ENCODE measurements around the gene ABCG5. TPM values are rescaled to one million over a fixed set of nuclear protein-coding genes. Genes with fewer than 3 reads are reported as not detected.
A peak's percentile ranks its signal among the peaks of the same experiment; 100 is the strongest.

ABCG5 gene
- total RNA-seq, 4 donors from 2014 or later = not detected

DNA sequence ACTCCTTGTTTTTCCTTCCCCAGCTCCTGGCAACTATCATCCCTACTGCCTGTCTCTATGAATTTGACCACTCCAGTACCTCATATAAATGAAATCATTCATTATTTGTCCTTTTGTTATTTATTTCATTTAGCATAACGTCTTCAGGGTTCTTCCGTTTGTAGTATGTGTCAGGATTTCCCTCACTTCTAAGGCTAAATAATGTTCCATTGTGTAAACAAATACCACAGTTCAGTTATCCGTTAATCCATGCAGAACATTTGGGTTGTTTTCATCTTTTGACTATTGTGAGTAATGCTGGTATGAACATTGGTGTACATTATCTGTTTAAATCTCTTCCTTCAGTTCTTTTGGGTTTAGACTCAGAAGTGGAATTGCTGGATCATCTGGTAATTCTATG lies 46.0 kb downstream of the ABCG5 start:
- in situ Hi-C loops (cut with MboI; ENCODE audit: low pct_ligation_motif_present in 1 of 4, low pct_unique_long_range_greater_than_20kb in 1 of 4, low sequenced_read_pairs in 3 of 4) = no loop called here
- Histone ChIP-seq H3K27me3 (no peaks in the 10 kb centered on the region), H3K27ac (no peak overlapping the region), H3K4me1 (peaks cover 0 to 4% (median 0%) of the 10 kb centered on the region in 4 donors), H3K4me3 (no peak overlapping the region), H3K9me3 (no peaks in the 10 kb centered on the region), H3K36me3 (no peaks in the 10 kb centered on the region)
- 77 to 78% methylated on average over 3 of the region's 3 CpGs for WGBS, 2 donors (ENCODE audit: low coverage in 1 of 2)
- DNase-seq = no peak
- TF ChIP-seq POLR2A (IDR thresholded peaks at IDR 0.05) = no peak
- TF ChIP-seq, protein P1, sequence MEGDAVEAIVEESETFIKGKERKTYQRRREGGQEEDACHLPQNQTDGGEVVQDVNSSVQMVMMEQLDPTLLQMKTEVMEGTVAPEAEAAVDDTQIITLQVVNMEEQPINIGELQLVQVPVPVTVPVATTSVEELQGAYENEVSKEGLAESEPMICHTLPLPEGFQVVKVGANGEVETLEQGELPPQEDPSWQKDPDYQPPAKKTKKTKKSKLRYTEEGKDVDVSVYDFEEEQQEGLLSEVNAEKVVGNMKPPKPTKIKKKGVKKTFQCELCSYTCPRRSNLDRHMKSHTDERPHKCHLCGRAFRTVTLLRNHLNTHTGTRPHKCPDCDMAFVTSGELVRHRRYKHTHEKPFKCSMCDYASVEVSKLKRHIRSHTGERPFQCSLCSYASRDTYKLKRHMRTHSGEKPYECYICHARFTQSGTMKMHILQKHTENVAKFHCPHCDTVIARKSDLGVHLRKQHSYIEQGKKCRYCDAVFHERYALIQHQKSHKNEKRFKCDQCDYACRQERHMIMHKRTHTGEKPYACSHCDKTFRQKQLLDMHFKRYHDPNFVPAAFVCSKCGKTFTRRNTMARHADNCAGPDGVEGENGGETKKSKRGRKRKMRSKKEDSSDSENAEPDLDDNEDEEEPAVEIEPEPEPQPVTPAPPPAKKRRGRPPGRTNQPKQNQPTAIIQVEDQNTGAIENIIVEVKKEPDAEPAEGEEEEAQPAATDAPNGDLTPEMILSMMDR (IDR thresholded peaks at IDR 0.05) = no peak
- TF ChIP-seq EP300 (IDR thresholded peaks at IDR 0.05; ENCODE audit: low read depth) = no peak
- no peak for TF ChIP-seq POLR2AphosphoS5 (IDR thresholded peaks at IDR 0.05)
- intact Hi-C loops (cut with DNase I; ENCODE audit: low total_unique reads) = no loop called here

- H3K9me3 ChIP-seq = no peaks in the 10 kb centered on the region
- intact Hi-C loops (cut with DNase I; ENCODE audit: low total_unique reads) (no loop called here), in situ Hi-C loops (cut with MboI; ENCODE audit: low pct_ligation_motif_present in 1 of 4, low pct_unique_long_range_greater_than_20kb in 1 of 4, low sequenced_read_pairs in 3 of 4) (no loop called here)
- WGBS, 2 donors (ENCODE audit: low coverage in 1 of 2) = 98 to 100% methylated on average over 1 to 2 of the region's 2 CpGs
- no peak for DNase-seq
- H3K36me3 ChIP-seq = no peaks in the 10 kb centered on the region
- TF ChIP-seq POLR2A (IDR thresholded peaks at IDR 0.05) (no peak), POLR2AphosphoS5 (IDR thresholded peaks at IDR 0.05) (no peak), EP300 (IDR thresholded peaks at IDR 0.05; ENCODE audit: low read depth) (no peak)
- TF ChIP-seq, protein P1 (IDR thresholded peaks at IDR 0.05) = no peak
- H3K27me3 ChIP-seq = no peaks in the 10 kb centered on the region
- peaks cover 0 to 4% (median 0%) of the 10 kb centered on the region in 4 donors for H3K4me1 ChIP-seq
- peak overlapping the region in 3 of 4 donors; percentile 1 to 51 (median 14) for H3K27ac ChIP-seq
- no peak overlapping the region for H3K4me3 ChIP-seq
Measured at GRCh38 chr2:43791035-43791765, 47.4 kb downstream of the ABCG5 start.

DNA sequence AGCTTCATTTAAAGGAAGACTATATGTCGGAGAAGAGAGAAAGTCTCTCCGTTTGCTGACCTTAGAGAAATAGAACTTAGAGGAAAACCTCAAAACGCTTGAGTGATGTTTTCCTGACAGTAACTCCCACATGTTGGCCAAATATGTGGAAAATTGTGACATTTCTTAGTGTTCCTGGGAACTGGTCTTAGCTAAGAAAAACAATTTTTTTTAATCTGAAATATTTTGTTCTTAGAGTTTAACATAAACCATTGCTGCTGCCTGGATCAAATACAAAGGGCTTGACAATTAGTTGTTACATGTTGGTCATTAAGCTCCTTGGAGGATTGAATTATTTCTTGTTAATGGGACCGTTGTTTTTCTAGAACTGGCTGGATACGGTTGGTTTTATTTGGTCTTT lies 48.5 kb downstream of the ABCG5 start:
- TF ChIP-seq EP300 (IDR thresholded peaks at IDR 0.05; ENCODE audit: low read depth) (no peak), POLR2A (IDR thresholded peaks at IDR 0.05) (no peak), POLR2AphosphoS5 (IDR thresholded peaks at IDR 0.05) (no peak)
- TF ChIP-seq, protein P1 (IDR thresholded peaks at IDR 0.05) = no peak
- Histone ChIP-seq H3K4me1 (peaks cover 0 to 4% (median 0%) of the 10 kb centered on the region in 4 donors), H3K4me3 (no peak overlapping the region), H3K27ac (peak overlapping the region in 3 of 4 donors; percentile 7 to 51 (median 16)), H3K9me3 (no peaks in the 10 kb centered on the region), H3K27me3 (no peaks in the 10 kb centered on the region), H3K36me3 (no peaks in the 10 kb centered on the region)
- WGBS, 2 donors (ENCODE audit: low coverage in 1 of 2) = 76% methylated on average over 5 of the region's 5 CpGs
- in situ Hi-C loops (cut with MboI; ENCODE audit: low pct_ligation_motif_present in 1 of 4, low pct_unique_long_range_greater_than_20kb in 1 of 4, low sequenced_read_pairs in 3 of 4) (no loop called here), intact Hi-C loops (cut with DNase I; ENCODE audit: low total_unique reads) (no loop called here)
- no peak for DNase-seq

- Histone ChIP-seq H3K4me1 (peaks cover 0 to 4% (median 0%) of the 10 kb centered on the region in 4 donors), H3K36me3 (peaks cover 0 to 1% (median 0%) of the 10 kb centered on the region in 4 donors), H3K4me3 (no peak overlapping the region), H3K27me3 (no peaks in the 10 kb centered on the region), H3K27ac (no peak overlapping the region), H3K9me3 (no peaks in the 10 kb centered on the region)
- no peak for DNase-seq
- TF ChIP-seq, protein P1 (IDR thresholded peaks at IDR 0.05) = no peak
- no peak for TF ChIP-seq EP300 (IDR thresholded peaks at IDR 0.05; ENCODE audit: low read depth)
- TF ChIP-seq POLR2A (IDR thresholded peaks at IDR 0.05) = no peak
- TF ChIP-seq POLR2AphosphoS5 (IDR thresholded peaks at IDR 0.05) = no peak
- in situ Hi-C loops (cut with MboI; ENCODE audit: low pct_ligation_motif_present in 1 of 4, low pct_unique_long_range_greater_than_20kb in 1 of 4, low sequenced_read_pairs in 3 of 4) = no loop called here
- WGBS, 2 donors (ENCODE audit: low coverage in 1 of 2) = 100% methylated on average over 1 of the region's 1 CpG
- intact Hi-C loops (cut with DNase I; ENCODE audit: low total_unique reads) = no loop called here
Measured at GRCh38 chr2:43788646-43789045, 50.0 kb downstream of the ABCG5 start.
